NCI-H1092 (cell line): ENCODE results near the gene DNAJB12.
"Not testable (repeated sequence)": the region's sequence is repeated elsewhere in the genome, so short reads cannot be mapped to it uniquely, and the experiment has no call there.

Source experiments
- DNase-seq: peaks from one replicate; lab custom pipeline; 2025; lab: John Stamatoyannopoulos, UW

DNAJB12 gene

DNA sequence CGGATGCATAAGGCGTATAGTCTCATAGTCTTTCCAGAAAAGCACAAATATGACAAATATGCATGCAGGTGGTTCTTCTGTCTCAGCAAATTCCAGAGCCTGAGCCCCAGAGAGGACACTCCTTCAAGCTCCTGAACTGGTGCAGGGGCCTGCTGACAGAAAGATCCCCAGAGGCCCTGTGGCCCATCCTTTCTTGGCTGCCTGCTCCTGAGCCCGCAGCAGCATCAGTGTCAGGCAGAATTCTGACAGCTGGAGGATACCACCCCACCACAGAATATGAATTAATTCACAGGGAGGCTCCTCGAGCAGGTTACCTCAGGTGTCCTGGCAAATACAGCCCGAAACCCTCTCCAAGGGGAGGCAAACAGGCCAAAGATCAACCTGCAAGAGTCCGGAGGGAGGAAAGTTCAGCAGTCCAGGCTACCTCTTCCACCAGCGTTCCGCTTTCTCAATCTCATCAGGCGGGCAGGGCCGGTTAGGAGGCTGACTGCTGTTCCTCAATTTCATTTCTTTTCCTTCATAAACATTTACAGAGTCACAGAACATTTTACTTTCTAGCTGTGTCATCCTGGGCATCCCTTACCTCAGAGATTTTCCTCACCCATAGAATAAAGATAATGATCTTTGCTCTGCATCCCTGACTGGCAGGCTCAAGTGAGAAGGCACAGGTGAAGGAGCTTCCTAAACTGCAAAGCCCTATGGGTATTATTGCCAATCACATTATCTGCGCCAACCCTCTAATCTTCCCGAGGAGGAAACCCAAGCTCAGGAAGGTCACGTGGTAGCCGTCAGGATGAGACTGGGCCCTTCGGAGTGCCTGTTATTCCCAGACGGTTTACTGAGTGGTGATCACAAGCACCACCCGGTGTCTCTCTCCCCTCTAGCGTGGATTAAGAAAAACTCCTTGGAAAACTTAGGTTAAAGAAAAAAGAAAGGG is 1.4 kb downstream of the DNAJB12 start:
- DNase-seq = no peak

DNA sequence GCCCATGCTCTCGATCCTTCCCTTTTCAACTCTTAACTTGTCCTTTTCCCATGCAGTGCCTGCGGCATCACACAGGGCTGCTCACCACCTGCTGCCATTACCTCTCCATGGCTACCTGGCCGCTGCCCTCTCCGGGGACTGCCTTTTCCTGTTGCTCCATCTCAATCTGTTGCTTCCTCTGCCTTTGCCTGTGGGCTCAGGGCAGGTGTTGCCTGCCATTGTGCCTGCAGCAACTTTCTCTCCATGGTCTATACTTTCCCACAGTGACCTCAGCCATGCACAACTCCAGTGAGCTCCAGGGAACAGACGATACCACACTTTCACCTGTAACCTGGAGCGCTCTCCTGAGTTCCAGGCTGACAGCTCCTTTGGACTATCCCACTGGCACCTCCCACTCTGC is 3.2 kb downstream of the DNAJB12 start:
- DNase-seq = no peak

DNA sequence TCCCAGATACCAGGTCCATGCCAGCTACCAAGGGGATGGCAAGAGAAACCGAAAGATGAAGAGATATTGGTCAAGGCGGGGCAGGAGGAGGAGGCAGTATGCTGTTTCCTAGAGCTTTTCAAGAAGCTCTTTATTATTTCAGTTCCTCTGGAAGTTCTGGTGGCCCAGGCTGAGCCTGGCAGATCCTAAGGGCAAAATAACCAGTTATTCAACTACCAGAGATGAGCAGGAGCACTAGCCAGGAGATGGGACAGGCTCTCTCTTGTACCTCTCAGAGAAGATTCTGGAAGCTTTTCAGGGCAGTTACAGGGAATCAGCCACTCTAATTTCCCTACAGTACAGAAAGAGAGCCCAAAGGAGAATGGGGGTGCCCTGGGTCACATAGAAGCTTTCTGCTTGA is 5.3 kb downstream of the DNAJB12 start:
- DNase-seq = no peak

DNA sequence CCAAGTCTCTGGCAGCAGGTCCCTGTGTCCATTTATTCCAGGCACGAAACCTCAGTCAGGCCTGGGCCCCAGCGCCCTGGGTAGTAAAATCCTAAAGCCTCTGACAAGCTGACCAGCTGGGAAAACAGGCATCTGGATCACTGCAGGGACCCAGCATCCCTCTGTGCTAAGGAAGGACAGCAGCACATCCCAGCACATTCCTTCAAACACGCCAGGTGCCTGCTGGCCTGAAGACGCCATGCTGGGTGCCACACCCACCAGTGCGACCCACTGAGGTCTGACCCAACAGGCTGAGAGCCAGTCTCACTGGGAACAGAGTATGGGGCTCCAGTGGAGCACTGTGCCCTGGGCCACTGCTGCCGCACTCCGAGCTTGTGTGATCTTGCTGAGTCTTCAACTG is 6.4 kb downstream of the DNAJB12 start:
- no peak for DNase-seq

DNA sequence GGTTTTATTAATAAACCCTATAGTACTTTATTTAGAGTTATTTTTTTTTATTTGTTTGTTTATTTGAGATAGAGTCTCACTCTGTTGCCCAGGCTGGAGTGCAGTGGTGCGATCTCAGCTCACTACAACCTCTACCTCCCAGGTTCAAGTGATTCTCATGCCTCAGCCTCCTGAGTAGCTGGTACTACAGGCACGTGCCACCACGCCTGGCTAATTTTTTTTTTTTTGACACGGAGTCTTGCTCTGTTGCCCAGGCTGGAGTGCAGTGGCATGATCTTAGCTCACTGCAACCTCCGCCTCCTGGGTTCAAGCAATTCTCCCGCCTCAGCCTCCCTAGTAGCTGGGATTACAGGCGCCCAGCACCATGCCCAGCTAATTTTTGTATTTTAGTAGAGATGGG is 8.6 kb downstream of the DNAJB12 start:
- not testable (repeated sequence) for DNase-seq

DNA sequence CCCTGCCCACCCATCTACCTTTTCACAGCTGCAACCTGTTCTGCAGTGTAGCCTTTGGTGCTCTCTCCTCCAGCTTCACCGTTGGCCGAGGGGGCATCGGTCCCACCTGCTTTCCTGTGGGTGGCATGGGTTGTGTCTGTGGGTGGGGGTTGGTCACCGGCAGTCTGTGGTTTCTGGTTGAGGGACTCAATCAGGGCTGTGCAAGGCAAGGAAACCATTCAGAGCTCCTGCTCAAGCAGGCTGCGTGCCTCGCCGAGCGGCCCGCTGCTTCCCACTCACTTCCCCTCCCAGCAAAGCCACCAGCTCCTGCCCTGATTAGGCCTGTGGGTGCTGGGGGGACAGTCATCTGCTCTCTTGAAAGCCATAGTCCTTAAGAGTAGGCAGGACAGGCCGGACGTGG is 9.8 kb downstream of the DNAJB12 start:
- DNase-seq = no peak

DNA sequence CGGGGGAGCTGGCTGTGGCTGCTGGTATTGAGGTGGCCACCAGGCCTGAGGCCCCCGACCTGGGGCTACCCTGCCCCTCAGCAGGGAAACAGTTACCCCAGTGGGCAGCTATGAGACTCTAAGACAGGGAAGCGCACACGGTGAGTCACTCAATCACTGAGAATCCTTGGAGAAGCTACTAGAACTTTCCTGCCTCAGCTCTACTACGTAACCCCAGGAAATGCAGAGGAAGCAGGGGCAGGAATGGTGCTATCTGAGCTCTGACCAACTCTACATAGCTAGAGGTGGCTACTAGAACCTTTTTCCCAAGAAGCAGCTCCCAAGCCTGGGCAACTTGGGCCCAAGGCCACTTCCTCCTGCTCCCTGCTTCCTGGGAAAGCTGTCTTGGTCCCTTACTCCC is 11.8 kb downstream of the DNAJB12 start:
- no peak for DNase-seq

DNA sequence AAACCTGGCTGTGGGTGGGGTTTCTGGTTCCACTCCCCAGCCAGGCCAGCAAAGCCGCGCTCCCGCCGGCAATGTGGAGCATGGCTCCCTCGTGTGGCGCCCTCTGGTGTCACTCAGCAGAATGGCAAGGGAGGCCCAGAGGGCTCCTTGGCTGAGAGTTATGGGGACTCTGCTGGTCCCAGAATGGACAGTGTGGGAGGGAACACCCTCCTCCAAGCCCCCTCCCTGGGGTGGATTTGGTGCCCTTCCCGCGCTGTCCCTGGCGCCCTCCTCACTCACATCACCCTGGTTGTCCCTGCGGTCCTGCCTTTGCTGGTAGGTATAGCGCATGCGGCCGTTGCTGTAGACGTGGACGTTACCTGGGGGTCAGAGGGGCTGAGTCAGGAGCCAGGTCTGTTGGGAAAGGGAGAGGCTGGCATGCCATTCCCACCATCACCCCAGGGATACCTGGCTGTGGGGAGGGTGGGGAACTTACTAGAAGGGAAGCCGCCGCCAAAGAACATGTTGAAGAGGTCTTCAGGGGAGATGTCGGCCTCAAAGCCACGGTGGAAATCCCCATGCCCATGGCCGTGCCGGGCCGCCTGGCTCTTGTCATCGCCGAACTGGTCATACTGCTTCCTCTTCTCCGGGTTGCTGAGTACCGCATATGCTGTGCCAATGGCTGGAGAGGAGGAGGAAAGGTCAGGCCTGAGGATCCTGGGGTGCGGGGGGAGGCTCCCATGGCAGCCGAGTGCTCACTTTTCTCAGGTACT is 14.0 kb downstream of the DNAJB12 start:
- DNase-seq = no peak

DNA sequence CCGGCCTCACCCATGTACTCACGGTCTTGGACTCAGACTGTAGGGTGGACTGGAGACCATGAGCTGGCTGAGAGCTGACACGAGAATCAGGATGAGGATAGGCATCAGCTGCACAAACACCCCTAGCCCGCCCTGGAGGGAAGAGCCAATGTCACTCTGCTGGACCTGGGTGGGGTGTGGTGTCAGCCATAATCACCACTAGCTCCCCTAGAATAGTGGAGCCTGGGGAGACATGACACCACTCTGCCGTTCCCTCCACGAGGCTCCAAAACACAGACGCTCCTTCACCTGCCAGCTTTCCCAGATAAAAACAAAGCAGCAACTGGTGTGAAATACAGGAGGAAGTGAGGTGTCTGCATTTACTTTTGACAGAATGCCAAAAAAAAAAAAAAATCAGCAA is 16.5 kb downstream of the DNAJB12 start:
- DNase-seq = no peak

DNA sequence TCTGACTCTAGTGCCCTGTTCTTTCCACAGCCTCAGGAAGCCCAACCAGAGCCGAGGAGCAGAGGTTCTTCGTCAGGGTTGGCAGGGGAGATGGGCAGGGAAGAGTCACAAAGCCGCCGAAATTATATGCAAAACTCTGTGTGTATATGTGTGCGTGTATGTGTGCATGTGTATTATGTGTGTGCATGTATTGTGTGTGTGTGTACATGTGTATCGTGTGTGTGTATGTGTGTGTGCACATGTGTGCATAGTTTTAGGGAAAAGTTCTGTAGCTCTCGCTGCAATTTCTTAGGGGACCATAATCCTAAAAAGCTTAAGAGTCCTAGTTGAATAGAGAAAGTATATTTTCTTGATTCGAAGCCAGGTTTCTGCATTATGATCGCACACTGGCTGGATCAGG is 17.0 kb downstream of the DNAJB12 start:
- no peak for DNase-seq

DNA sequence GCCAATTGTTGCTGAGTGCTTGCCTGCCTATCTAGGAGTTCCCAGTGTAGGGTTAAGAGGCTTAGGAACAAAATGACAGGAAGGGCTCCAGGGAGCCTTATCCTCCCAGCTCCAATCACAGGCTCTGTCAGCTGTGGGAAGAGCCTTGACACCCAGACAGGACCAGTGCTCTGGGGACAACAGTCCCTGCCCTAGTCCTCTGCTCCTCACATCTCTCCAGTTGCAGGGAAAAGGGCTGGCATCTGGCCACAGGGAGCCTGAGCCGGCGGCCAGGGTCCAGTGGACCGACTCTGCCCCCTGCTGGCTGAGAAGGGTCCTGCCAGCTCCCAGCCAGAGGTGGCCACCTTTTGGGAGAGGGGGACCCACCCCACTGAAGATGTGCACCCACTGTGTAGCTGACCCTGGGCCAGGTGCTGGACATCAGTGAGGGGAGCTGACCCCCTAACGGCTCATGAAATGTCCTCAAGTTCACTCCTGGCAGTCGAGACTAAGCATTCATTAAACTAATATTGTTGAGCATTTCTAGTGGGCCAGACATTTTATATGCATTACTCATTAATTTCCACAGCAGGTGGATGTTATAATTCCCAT is 17.6 kb downstream of the DNAJB12 start:
- peak; percentile 44 for DNase-seq

DNA sequence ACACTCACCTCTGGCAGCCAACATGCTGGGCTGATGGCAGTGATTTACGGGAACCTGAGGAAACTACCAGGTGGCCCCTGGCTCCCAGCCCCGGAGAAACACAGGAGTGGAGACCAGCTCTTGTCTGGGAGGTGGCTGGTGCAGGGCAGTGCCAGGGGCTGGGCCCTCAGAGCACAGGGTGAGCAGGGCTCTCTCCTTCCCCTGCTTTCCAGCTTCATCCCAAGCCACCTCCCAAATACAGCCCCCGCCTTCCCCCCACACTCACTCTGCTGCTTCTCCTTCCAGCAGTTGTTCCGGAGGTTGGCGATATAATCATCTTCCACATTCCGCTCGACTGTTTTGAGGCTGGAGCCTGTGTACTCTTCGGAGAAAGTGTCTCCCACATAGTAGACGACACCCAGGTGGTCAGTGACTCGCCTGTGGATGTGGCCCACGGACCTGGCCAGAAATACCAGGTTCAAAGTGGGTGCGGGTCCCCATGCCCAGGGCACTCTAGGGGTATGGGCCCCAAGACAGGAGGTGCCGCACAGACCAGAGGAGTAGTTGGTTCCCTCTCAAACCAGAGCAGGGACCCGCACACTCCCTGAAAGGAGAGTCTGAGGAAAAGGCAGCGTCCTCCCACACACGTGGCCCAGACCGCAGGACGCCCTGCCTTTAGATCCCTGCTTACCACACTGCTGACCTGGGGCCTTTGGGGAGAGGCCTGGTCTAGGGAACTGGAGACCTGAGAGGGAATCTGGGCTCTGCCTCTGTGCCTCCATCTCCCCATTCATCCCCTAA is 18.3 kb downstream of the DNAJB12 start:
- DNase-seq = no peak

DNA sequence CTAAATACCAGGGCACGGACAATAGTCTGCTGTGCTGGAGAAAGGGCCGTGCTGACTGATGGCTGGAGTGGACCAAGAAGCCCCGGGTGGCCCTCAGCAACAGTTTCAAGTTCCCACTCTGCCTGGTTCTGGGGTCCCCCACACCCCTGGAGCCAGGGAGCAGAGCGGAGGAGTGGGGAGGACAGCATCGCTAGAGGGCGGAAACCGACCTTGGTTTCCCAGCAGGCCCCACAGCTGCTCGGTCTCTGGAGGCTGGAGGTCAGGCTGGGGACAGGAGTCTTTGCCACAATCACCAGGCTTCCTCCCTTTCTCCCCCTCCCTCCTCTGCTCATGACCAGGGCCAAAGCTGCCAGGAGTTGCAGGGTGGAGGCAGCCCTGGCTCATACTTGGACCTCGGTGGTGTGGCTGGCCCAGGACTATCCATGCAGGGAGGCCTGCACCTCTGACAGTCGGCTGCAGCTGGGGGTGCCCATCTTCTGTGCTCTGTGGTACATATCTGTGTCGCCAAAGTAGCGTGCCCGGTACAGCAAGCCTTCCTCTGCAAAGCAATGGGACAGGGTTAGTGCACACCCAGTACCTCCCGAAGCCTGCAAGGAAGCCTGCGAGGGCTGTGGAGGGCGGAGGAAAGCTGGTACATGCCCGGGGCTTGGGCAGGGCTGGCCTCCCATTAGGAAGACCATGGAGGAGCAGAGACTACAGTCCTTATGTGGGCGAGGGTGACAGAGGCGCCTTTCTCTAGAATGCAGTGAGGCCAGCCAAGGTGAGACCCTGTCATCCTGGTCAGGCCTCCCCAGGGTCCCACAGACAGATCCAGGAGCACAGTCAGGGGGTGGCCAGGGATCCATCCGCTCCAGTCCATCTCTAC is 19.1 kb downstream of the DNAJB12 start:
- no peak for DNase-seq

DNA sequence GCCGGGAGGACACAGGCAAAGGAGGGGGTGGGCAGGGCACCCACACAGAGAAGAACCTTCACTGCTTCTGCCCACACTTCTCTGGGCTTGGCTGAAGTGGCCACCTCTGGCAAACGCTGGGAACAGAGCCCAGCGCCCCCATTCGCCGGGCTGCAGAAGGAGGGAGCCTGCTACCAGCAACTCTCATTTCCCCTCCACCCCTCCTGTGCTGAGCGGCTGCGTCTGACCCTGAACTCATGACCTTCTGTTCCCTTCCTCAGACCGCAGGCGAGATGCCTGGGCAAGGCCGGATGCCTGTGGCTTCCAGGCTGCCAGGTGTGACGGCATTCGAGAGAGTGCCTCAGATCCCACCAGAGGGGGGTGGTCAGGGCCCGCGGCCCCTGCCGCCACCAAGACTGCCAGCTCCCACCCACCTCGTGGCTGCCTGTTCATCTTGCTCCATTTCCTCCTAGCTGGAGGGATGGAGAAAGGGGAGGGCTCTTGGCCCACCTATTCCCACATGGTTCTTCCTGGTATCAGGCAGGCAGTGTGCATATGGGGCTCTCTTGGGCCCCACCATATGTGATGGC is 19.8 kb downstream of the DNAJB12 start:
- DNase-seq = peak; percentile 58

DNA sequence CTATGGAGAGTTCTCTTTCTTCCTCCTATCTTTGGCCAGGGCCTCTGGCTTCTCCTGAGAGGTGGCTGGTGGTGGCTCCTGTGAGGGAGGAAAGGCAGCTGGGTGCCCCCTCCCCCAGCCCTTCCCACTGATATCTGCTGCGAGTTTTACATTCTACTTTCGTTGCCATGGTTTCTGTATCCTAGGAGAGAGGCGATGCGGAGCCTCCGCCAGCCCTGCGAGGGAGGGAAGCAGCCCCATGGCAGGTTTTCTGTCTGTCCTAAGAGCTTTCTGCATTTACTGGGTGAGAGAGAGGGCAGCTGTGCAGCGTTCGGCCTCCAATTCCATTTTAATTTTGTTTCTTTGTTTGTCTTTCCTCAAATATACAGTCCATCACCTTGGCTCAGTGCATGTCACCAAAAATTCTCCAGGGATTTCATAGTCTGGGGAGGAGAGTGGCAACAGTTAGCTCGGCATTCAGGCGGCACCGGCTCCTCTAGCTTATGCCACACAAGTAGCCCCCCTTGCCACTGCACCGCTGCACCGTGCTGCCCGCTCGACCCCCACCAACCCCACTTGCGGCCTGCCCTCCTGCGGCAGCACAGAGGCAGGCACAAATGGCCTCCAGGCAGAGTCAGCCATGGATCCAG is 20.4 kb downstream of the DNAJB12 start:
- DNase-seq = peak; percentile 85

DNA sequence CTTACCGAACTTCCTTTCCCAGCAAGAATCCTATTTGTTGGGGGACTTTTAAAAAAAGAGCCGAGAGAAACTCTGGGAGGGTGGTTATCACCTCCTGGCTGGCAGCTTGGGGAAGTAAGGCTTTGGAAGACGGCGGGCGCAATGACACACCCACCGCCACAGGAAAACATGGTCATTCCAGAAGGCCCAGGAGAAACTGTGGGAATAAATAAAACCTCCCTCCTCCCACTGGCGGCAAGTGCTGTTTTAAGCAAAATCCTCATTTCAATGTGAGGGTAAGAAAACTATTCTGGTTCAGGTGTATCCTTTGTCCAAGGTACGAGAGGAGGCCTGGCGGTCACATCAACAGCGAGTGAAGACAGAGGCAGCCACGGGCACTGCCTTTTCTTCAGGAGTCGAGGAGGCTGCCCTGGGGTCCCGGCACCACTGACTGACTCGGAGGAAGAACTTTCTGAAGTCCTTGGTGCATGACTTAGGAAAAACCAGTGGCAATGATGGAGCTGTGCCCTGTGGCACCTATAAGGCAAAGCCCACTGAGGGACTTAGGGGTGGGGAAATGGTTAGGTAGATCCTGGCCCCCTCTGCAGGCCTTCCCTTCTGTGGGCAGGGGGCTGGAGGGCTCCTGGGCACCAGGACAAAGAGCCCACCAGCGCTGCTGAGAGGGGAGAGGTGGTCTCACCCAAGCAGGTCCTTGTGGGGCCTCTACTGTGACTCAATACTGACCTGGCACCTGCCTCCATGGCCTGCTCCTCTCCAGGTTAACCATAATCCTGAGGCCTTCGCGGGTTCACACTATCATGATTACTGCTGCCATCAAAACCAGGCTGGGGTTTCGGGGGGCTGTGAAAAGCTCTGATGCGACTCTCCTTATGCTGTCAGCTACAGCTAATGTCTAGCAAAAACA is 21.4 kb downstream of the DNAJB12 start:
- no peak for DNase-seq

DNA sequence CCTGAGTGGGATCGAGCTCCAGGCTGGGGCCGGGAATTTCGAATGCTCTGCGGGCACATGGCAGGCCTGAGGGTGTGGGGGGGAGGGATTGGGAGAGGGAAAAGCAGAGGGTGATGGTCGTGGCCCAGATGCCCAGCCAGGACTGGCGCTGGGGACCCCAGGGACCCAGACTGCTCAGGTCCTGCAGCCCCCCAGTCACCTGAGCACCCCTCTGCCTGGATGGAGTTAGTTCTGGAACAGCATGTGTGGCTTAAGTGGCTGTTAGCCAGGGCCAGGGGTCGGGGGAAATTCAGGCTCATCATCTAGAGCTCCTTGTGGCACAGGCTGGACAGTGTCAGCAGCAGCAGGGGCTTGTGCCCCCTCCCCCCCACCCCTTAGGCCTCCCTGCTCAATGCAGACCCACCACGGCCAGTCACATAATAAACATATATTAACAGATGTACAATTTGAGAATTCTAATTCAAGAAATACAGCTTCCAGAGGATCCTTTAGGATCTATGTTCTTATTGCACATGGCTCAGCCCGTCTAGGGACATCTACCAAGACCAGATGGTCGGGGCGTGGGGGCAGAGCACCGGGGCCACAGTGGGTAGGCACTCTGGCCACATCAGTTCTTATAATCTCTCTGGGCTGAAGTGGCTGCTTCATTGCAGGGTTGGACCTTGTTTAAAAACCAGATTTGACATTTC is 22.2 kb downstream of the DNAJB12 start:
- no peak for DNase-seq

DNA sequence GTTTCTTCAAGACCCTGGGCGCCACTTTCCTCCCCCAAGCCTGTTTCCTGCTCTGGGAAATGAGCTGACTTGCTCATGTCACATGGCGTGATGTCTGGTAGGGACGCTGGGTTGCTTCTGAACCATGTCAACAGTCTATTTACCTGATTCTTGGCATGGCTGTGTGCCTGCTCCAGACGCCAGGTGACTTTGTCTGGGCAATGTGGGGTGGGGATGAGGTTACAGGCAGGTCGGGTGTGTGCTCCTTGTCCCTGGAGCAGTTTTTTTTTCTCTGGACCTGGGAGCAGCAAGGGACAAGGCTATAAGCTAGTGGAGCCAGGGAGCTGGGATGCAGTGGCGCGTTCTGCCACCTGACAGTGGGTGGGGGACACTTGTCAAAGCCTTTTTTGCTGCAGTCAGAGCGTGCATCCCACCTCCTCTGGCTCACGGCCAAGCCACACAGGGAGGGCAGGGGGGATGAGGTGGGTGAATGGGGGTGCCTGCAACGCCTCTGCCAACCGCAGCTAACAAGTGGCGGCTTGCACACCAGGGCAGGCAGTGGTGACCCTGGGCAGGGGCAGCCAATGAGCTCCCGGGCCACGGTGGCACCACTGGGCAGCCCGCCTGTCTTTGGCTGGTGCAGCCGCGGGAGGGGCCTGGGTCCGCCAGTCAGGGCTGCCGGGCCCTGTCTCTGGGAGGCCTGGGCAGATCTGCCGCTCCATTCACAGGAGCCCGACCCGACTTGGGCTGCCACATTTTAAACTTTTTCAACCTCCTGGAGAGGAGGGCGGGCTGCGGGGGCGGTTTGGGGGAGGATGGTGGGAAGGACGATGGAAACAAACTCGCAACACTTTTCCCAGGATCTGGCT is 22.9 kb downstream of the DNAJB12 start:
- peak; percentile 92 for DNase-seq
